Measurements from ENCODE around the gene SIRT4.

- no peak for TF ChIP-seq CTCF (IDR thresholded peaks at IDR 0.05; ENCODE audit: low read depth, low read length, poor library complexity, severe bottlenecking)
- TF ChIP-seq EZH2phosphoT487 (IDR thresholded peaks at IDR 0.05; ENCODE audit: borderline replicate concordance, low read length), result no peak
These were observed 51.0 kb downstream of the SIRT4 start for GRCh38 chr12:120353136-120353535.
